Measurements from ENCODE around the gene CMIP.

CMIP gene

GRCh38 chr16:81495321-81496234 lies 51.0 kb downstream of the CMIP start:
- DNase-seq (ENCODE audit: low spot score) = no peak

GRCh38 chr16:81496321-81496720 lies 51.7 kb downstream of the CMIP start:
- DNase-seq (ENCODE audit: low spot score) = no peak

GRCh38 chr16:81496742-81497141 lies 52.1 kb downstream of the CMIP start:
- no peak for DNase-seq (ENCODE audit: low spot score)

GRCh38 chr16:81497690-81498089 lies 53.1 kb downstream of the CMIP start:
- DNase-seq (ENCODE audit: low spot score) = no peak

- no peak for DNase-seq (ENCODE audit: low spot score)
Measured at GRCh38 chr16:81498351-81498750, 53.7 kb downstream of the CMIP start.

GRCh38 chr16:81499576-81500380 lies 55.2 kb downstream of the CMIP start:
- no peak for DNase-seq (ENCODE audit: low spot score)

- DNase-seq (ENCODE audit: low spot score) = no peak
Measured at GRCh38 chr16:81500833-81501521, 56.4 kb downstream of the CMIP start.

- DNase-seq (ENCODE audit: low spot score) = no peak
Measured at GRCh38 chr16:81502396-81503070, 57.9 kb downstream of the CMIP start.

GRCh38 chr16:81505011-81505661 lies 60.5 kb downstream of the CMIP start:
- peak; percentile 24 for DNase-seq (ENCODE audit: low spot score)

- no peak for DNase-seq (ENCODE audit: low spot score)
Measured at GRCh38 chr16:81509404-81509803, 64.8 kb downstream of the CMIP start.

- no peak for DNase-seq (ENCODE audit: low spot score)
Measured at GRCh38 chr16:81510016-81510415, 65.4 kb downstream of the CMIP start.

- no peak for DNase-seq (ENCODE audit: low spot score)
Measured at GRCh38 chr16:81511371-81511770, 66.8 kb downstream of the CMIP start.

- peak; percentile 82 for DNase-seq (ENCODE audit: low spot score)
Measured at GRCh38 chr16:81513204-81514040, 68.8 kb downstream of the CMIP start.

GRCh38 chr16:81514041-81514559 lies 69.5 kb downstream of the CMIP start:
- DNase-seq (ENCODE audit: low spot score) = no peak

GRCh38 chr16:81514568-81515258 lies 70.1 kb downstream of the CMIP start:
- DNase-seq (ENCODE audit: low spot score) = no peak

GRCh38 chr16:81515281-81515680 lies 70.7 kb downstream of the CMIP start:
- DNase-seq (ENCODE audit: low spot score) = no peak

- no peak for DNase-seq (ENCODE audit: low spot score)
Measured at GRCh38 chr16:81515721-81516120, 71.1 kb downstream of the CMIP start.

GRCh38 chr16:81516478-81517149 lies 72.0 kb downstream of the CMIP start:
- no peak for DNase-seq (ENCODE audit: low spot score)

- DNase-seq (ENCODE audit: low spot score) = no peak
Measured at GRCh38 chr16:81517150-81517499, 72.5 kb downstream of the CMIP start.

Data from cerebellar cortex (tissue), 1 donor.